ENCODE measurements around the gene DOCK1. TPM values are rescaled to one million over a fixed set of nuclear protein-coding genes. Genes with fewer than 3 reads are reported as not detected.

Gene DOCK1
- total RNA-seq, 3 donors from 2014 or later = 50.4 to 101 (median 69.2) TPM

GRCh38 chr10:127016331-127016730 lies 111.1 kb downstream of the DOCK1 start:
- Histone ChIP-seq H3K9me3 (no peaks in the 10 kb centered on the region), H3K27me3 (no peaks in the 10 kb centered on the region), H3K27ac (no peak overlapping the region), H3K4me3 (no peak overlapping the region), H3K36me3 (no peaks in the 10 kb centered on the region), H3K4me1 (peaks cover 0 to 8% of the 10 kb centered on the region in 2 donors)
- no peak for TF ChIP-seq CTCF (IDR thresholded peaks at IDR 0.05)
- TF ChIP-seq POLR2A (IDR thresholded peaks at IDR 0.05) = no peak
- TF ChIP-seq POLR2AphosphoS5 (IDR thresholded peaks at IDR 0.05) = no peak
- intact Hi-C loops (cut with DNase I; ENCODE audit: low total_unique reads) = no loop called here
- DNase-seq (ENCODE audit: low spot score in 2 of 2) = no peak

- no peak for DNase-seq (ENCODE audit: low spot score in 2 of 2)
- Histone ChIP-seq H3K27me3 (no peaks in the 10 kb centered on the region), H3K36me3 (no peaks in the 10 kb centered on the region), H3K4me3 (no peak overlapping the region), H3K9me3 (no peaks in the 10 kb centered on the region), H3K4me1 (no peaks in the 10 kb centered on the region), H3K27ac (no peak overlapping the region)
- intact Hi-C loops (cut with DNase I; ENCODE audit: low total_unique reads) = no loop called here
- TF ChIP-seq CTCF (IDR thresholded peaks at IDR 0.05) (no peak), POLR2A (IDR thresholded peaks at IDR 0.05) (no peak), POLR2AphosphoS5 (IDR thresholded peaks at IDR 0.05) (no peak)
These were observed 112.5 kb downstream of the DOCK1 start for GRCh38 chr10:127017541-127018297.

- H3K4me1 ChIP-seq = no peaks in the 10 kb centered on the region
- no peaks in the 10 kb centered on the region for H3K36me3 ChIP-seq
- DNase-seq (ENCODE audit: low spot score in 2 of 2) = no peak
- H3K9me3 ChIP-seq = no peaks in the 10 kb centered on the region
- no peaks in the 10 kb centered on the region for H3K27me3 ChIP-seq
- intact Hi-C loops (cut with DNase I; ENCODE audit: low total_unique reads) = no loop called here
- no peak for TF ChIP-seq POLR2AphosphoS5 (IDR thresholded peaks at IDR 0.05)
- no peak for TF ChIP-seq POLR2A (IDR thresholded peaks at IDR 0.05)
- TF ChIP-seq CTCF (IDR thresholded peaks at IDR 0.05) = no peak
- H3K4me3 ChIP-seq = no peak overlapping the region
- no peak overlapping the region for H3K27ac ChIP-seq
These were observed 113.0 kb downstream of the DOCK1 start for GRCh38 chr10:127018298-127018650.

- Histone ChIP-seq H3K27me3 (no peaks in the 10 kb centered on the region), H3K9me3 (no peaks in the 10 kb centered on the region), H3K4me3 (no peak overlapping the region), H3K36me3 (no peaks in the 10 kb centered on the region), H3K27ac (no peak overlapping the region), H3K4me1 (no peaks in the 10 kb centered on the region)
- DNase-seq (ENCODE audit: low spot score in 2 of 2) = no peak
- TF ChIP-seq CTCF (IDR thresholded peaks at IDR 0.05) (no peak), POLR2AphosphoS5 (IDR thresholded peaks at IDR 0.05) (no peak), POLR2A (IDR thresholded peaks at IDR 0.05) (no peak)
- intact Hi-C loops (cut with DNase I; ENCODE audit: low total_unique reads) = no loop called here
These were observed 113.5 kb downstream of the DOCK1 start for GRCh38 chr10:127018766-127019165.

- no peaks in the 10 kb centered on the region for H3K27me3 ChIP-seq
- intact Hi-C loops (cut with DNase I; ENCODE audit: low total_unique reads) = no loop called here
- no peak for TF ChIP-seq CTCF (IDR thresholded peaks at IDR 0.05)
- no peak for TF ChIP-seq POLR2AphosphoS5 (IDR thresholded peaks at IDR 0.05)
- TF ChIP-seq POLR2A (IDR thresholded peaks at IDR 0.05) = no peak
- H3K4me3 ChIP-seq = no peak overlapping the region
- no peaks in the 10 kb centered on the region for H3K9me3 ChIP-seq
- DNase-seq (ENCODE audit: low spot score in 2 of 2) = peak in 1 of 2 donors; percentile 17
- no peaks in the 10 kb centered on the region for H3K36me3 ChIP-seq
- no peaks in the 10 kb centered on the region for H3K4me1 ChIP-seq
- no peak overlapping the region for H3K27ac ChIP-seq
These were observed 115.0 kb downstream of the DOCK1 start for GRCh38 chr10:127020260-127020659.

All from breast epithelium (tissue), 4 donors.